Measurements from ENCODE around the gene DTX2.
"Not testable (repeated sequence)": the region's sequence is repeated elsewhere in the genome, so short reads cannot be mapped to it uniquely, and the experiment has no call there.

DNA sequence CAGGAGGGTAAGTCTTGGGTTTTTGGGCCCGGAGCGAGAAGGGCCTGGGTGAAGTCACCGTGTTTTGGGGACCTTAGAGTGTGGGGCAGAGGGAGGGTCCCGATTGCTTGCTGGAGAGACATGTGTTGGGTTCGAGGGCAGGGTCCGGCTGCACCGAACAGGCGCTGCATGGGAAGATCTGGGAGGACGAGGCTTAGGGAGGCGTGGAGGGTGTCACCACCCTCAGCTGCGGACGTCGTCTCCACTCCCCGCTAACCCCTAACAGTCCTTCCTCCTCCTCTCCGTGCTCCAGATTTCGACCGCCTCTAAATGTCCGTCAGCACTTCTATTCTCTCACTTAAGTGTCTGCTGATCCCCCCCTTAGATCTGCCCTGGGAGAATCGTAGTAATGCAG is 88.3 kb downstream of the DTX2 start:
- TF ChIP-seq, protein P1, sequence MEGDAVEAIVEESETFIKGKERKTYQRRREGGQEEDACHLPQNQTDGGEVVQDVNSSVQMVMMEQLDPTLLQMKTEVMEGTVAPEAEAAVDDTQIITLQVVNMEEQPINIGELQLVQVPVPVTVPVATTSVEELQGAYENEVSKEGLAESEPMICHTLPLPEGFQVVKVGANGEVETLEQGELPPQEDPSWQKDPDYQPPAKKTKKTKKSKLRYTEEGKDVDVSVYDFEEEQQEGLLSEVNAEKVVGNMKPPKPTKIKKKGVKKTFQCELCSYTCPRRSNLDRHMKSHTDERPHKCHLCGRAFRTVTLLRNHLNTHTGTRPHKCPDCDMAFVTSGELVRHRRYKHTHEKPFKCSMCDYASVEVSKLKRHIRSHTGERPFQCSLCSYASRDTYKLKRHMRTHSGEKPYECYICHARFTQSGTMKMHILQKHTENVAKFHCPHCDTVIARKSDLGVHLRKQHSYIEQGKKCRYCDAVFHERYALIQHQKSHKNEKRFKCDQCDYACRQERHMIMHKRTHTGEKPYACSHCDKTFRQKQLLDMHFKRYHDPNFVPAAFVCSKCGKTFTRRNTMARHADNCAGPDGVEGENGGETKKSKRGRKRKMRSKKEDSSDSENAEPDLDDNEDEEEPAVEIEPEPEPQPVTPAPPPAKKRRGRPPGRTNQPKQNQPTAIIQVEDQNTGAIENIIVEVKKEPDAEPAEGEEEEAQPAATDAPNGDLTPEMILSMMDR (IDR thresholded peaks at IDR 0.05): not testable (repeated sequence)
- TF ChIP-seq EP300 (IDR thresholded peaks at IDR 0.05; ENCODE audit: low read depth); POLR2A (IDR thresholded peaks at IDR 0.05): not testable (repeated sequence)

Data from transverse colon (tissue), 3 donors.